Neural cell (in vitro differentiated cells): ENCODE measurements around the gene PBOV1. TPM values are rescaled to one million over a fixed set of nuclear protein-coding genes. Genes with fewer than 3 reads are reported as not detected.
A peak's percentile ranks its signal among the peaks of the same experiment; 100 is the strongest.

Experiments
- H2AFZ ChIP-seq: fragments of 200-600, 300-800 bp; sonication (generic), shearing (Covaris generic); 2 replicates; pipeline ENCODE4 v1.6.0; 2014; ENCODE audit warnings: low read depth, mild to moderate bottlenecking, antibody characterized with exemption, low read length, moderate library complexity
- H3F3A ChIP-seq: fragments of 200-600 bp; shearing (Covaris generic); 2 replicates; pipeline ENCODE4 v1.6.1; 2016; ENCODE audit warnings: mild to moderate bottlenecking, moderate library complexity, mixed read lengths, antibody characterized with exemption, low read length; ENCODE audit not compliant: insufficient read depth, poor library complexity, severe bottlenecking
- H3K27ac ChIP-seq: fragments of 200-600, 300-800 bp; sonication (generic), shearing (Covaris generic); 2 replicates; pipeline ENCODE4 v1.5.1; 2014; ENCODE audit warnings: mild to moderate bottlenecking, low read length, moderate library complexity
- H3K27me3 ChIP-seq: fragments of 300-800, 200-600 bp; sonication (generic), shearing (Covaris generic); 2 replicates; pipeline ENCODE4 v1.6.0; 2014; ENCODE audit warnings: mild to moderate bottlenecking, low read depth, low read length, moderate library complexity; ENCODE audit not compliant: insufficient read depth
- H3K36me3 ChIP-seq: fragments of 300-800, 200-600 bp; sonication (generic), shearing (Covaris generic); 2 replicates; pipeline ENCODE4 v1.5.1; 2014; ENCODE audit warnings: mild to moderate bottlenecking, antibody characterized with exemption, low read length, moderate library complexity; ENCODE audit not compliant: insufficient read depth
- H3K4me2 ChIP-seq: fragments of 300-800, 200-600 bp; sonication (generic), shearing (Covaris generic); 2 replicates; pipeline ENCODE4 v1.6.0; 2014; ENCODE audit warnings: mild to moderate bottlenecking, low read length
- H3K4me3 ChIP-seq: fragments of 300-800, 200-600 bp; sonication (generic), shearing (Covaris generic); 2 replicates; pipeline ENCODE4 v1.5.1; 2014; ENCODE audit warnings: mild to moderate bottlenecking, low read length, moderate library complexity
- H3K79me2 ChIP-seq: fragments of 200-600 bp; shearing (Covaris generic); replicated peaks from 2 replicates; pipeline ENCODE4 v1.6.0; 2014; ENCODE audit warnings: mild to moderate bottlenecking, low read length, moderate library complexity; ENCODE audit not compliant: insufficient read depth
- H3K9ac ChIP-seq: fragments of 300-800, 200-600 bp; sonication (generic), shearing (Covaris generic); 2 replicates; pipeline ENCODE4 v1.6.1; 2016; ENCODE audit warnings: mild to moderate bottlenecking, low read length, mixed read lengths
- H3K9me2 ChIP-seq: fragments of 200-600 bp; shearing (Covaris generic); 2 replicates; pipeline ENCODE4 v1.6.1; 2016; ENCODE audit warnings: mild to moderate bottlenecking, low read length, mixed read lengths; ENCODE audit not compliant: insufficient read depth
- H3K9me3 ChIP-seq: fragments of 200-600, 300-800 bp; sonication (generic), shearing (Covaris generic); 2 replicates; pipeline ENCODE4 v1.6.1; 2016; ENCODE audit warnings: mild to moderate bottlenecking, mixed run types, low read length, moderate library complexity, mixed read lengths
- H4K20me1 ChIP-seq: fragments of 200-600 bp; shearing (Covaris generic); 2 replicates; pipeline ENCODE4 v1.6.1; 2016; ENCODE audit warnings: mild to moderate bottlenecking, mixed run types; ENCODE audit not compliant: insufficient read depth
- CTCF ChIP-seq: fragments of 450-650 bp; IDR thresholded peaks from 2 replicates; pipeline ENCODE4 v1.5.1; 2014; ENCODE audit warnings: antibody characterized with exemption, mild to moderate bottlenecking, moderate library complexity; ENCODE audit not compliant: poor library complexity, severe bottlenecking
- EP300 ChIP-seq: fragments of 450-650 bp; conservative IDR thresholded peaks from 2 replicates; pipeline ENCODE4 v1.6.1; 2014; ENCODE audit warnings: antibody characterized with exemption, mild to moderate bottlenecking, moderate library complexity; ENCODE audit not compliant: poor library complexity, severe bottlenecking
- EZH2 ChIP-seq: fragments of 200-600, 300-800 bp; shearing (Covaris generic), sonication (generic); IDR thresholded peaks from 2 replicates; pipeline ENCODE4 v1.6.1; 2014; ENCODE audit warnings: antibody characterized with exemption, low read length, borderline replicate concordance, mild to moderate bottlenecking; ENCODE audit not compliant: insufficient read depth, poor library complexity, severe bottlenecking
- MXI1 ChIP-seq: fragments of 450-650 bp; conservative IDR thresholded peaks from 2 replicates; pipeline ENCODE4 v1.6.1; 2014; ENCODE audit warnings: antibody characterized with exemption, mild to moderate bottlenecking; ENCODE audit not compliant: poor library complexity, severe bottlenecking
- POLR2AphosphoS5 ChIP-seq: IDR thresholded peaks from 2 replicates; pipeline ENCODE4 v1.6.1; 2012
- RAD21 ChIP-seq: fragments of 450-650 bp; conservative IDR thresholded peaks from 2 replicates; pipeline ENCODE4 v1.6.1; 2014; ENCODE audit warnings: antibody characterized with exemption, mild to moderate bottlenecking, moderate library complexity
- REST ChIP-seq: IDR thresholded peaks from 2 replicates; pipeline ENCODE4 v1.6.1; 2012; ENCODE audit warnings: borderline replicate concordance
- SMC3 ChIP-seq: fragments of 450-650 bp; conservative IDR thresholded peaks from 2 replicates; pipeline ENCODE4 v1.6.1; 2014; ENCODE audit warnings: antibody characterized with exemption, mild to moderate bottlenecking, moderate library complexity; ENCODE audit not compliant: poor library complexity
- TAF1 ChIP-seq: IDR thresholded peaks from 2 replicates; pipeline ENCODE4 v1.6.1; 2012; ENCODE audit warnings: low read depth
- polyA plus RNA-seq: library from polyadenylated mRNA; depleted of rRNA; stranded (reverse); fragments of >200 nt; gene quantifications from 2 replicates; pipeline ENCODE4 v1.2.3, GENCODE V29; 2014

Gene PBOV1
- polyA plus RNA-seq, 1 donor from 2014 or later, result not detected

- no peak overlapping the region for H3K9ac ChIP-seq
Observed at GRCh38 chr6:138194287-138194686, 24.0 kb downstream of the PBOV1 start.

DNA sequence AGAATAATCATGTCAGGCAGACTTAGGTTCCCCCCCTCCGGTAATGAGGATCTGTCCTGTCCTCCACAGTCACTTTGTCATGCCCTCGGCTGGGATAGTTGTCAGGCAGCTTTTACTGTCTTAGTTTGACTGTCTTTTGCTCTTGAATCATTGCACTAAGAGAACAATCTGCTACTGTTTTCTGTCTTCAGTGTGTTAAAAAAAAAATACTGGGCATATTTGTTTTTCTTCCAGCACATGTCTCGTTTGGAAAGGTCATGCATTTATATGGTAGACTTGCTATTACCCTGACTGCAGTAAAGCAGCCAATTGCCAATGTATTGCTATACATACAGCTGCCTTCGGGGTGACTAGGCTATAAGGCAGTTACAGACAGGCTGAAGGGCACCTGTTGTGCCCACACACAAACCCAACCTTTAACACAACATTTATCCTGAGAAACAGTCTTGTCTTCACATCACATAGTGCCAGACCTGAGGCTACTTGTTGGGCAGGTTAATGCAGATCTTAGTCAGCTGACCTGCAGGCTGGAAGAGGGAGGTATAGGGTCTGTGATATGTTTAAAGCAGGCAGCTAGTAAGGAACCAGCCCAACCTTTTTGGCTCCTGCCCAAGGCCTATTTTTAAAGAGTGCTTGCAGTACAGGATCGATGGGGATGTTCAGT lies 29.9 kb downstream of the PBOV1 start:
- no peaks in the 10 kb centered on the region for H4K20me1 ChIP-seq
- H3K27me3 ChIP-seq, result no peaks in the 10 kb centered on the region
- H3K9me3 ChIP-seq, result no peaks in the 10 kb centered on the region
- H3K4me2 ChIP-seq, result no peak overlapping the region
- no peak overlapping the region for H3K4me3 ChIP-seq
- H3K79me2 ChIP-seq, result no peaks in the 10 kb centered on the region
- no peak overlapping the region for H2AFZ ChIP-seq
- no peak overlapping the region for H3K9ac ChIP-seq
- TF ChIP-seq MXI1, result no peak
- TF ChIP-seq EP300, result no peak
- TF ChIP-seq RAD21, result no peak
- no peak for TF ChIP-seq POLR2AphosphoS5
- no peak for TF ChIP-seq TAF1
- TF ChIP-seq SMC3, result no peak
- no peaks in the 10 kb centered on the region for H3K36me3 ChIP-seq
- H3F3A ChIP-seq, result no peaks in the 10 kb centered on the region
- no peaks in the 10 kb centered on the region for H3K9me2 ChIP-seq
- H3K27ac ChIP-seq, result no peak overlapping the region

More at GRCh38 chr6:138194287-138194686, 24.0 kb downstream of the PBOV1 start:
- H3K27ac ChIP-seq, result no peak overlapping the region
- H3K36me3 ChIP-seq, result no peaks in the 10 kb centered on the region
- H3K27me3 ChIP-seq, result no peaks in the 10 kb centered on the region
- no peak overlapping the region for H2AFZ ChIP-seq
- no peaks in the 10 kb centered on the region for H4K20me1 ChIP-seq
- H3K79me2 ChIP-seq, result no peaks in the 10 kb centered on the region
- no peaks in the 10 kb centered on the region for H3F3A ChIP-seq
- TF ChIP-seq POLR2AphosphoS5 (peak; percentile 48), MXI1 (no peak)
- H3K9me2 ChIP-seq, result no peaks in the 10 kb centered on the region
- H3K4me2 ChIP-seq, result no peak overlapping the region
- no peak overlapping the region for H3K4me3 ChIP-seq
- no peaks in the 10 kb centered on the region for H3K9me3 ChIP-seq

GRCh38 chr6:138187156-138187555 lies 31.1 kb downstream of the PBOV1 start:
- no peaks in the 10 kb centered on the region for H3K9me3 ChIP-seq
- TF ChIP-seq POLR2AphosphoS5, result no peak
- TF ChIP-seq SMC3, result no peak
- TF ChIP-seq CTCF, result no peak
- no peak for TF ChIP-seq TAF1
- no peak for TF ChIP-seq MXI1
- TF ChIP-seq EZH2, result no peak
- TF ChIP-seq EP300, result no peak
- no peak for TF ChIP-seq REST
- no peak for TF ChIP-seq RAD21
- H3K9ac ChIP-seq, result no peak overlapping the region
- no peak overlapping the region for H3K4me2 ChIP-seq
- no peak overlapping the region for H3K27ac ChIP-seq
- H3K79me2 ChIP-seq, result no peaks in the 10 kb centered on the region
- no peaks in the 10 kb centered on the region for H4K20me1 ChIP-seq
- no peak overlapping the region for H3K4me3 ChIP-seq
- H3K36me3 ChIP-seq, result no peaks in the 10 kb centered on the region
- H3K9me2 ChIP-seq, result no peaks in the 10 kb centered on the region
- no peak overlapping the region for H2AFZ ChIP-seq
- H3F3A ChIP-seq, result no peaks in the 10 kb centered on the region
- no peaks in the 10 kb centered on the region for H3K27me3 ChIP-seq
